CD8-positive, alpha-beta memory T cell (primary cell): Measurements from ENCODE around the gene INHBC. TPM values are rescaled to one million over a fixed set of nuclear protein-coding genes. Genes with fewer than 3 reads are reported as not detected.

Experiments
- CTCF ChIA-PET: fragments of 350-600 bp; sonication (Branson Sonifier 250); formaldehyde crosslinking; loops from one replicate; lab custom pipeline; 2021; ENCODE audit warnings: antibody characterized with exemption; lab: Charles Lee
- POLR2A ChIA-PET: fragments of 350-600 bp; sonication (Branson Sonifier 250); formaldehyde crosslinking; loops from one replicate; lab custom pipeline; 2021; ENCODE audit warnings: antibody characterized with exemption; lab: Charles Lee
- DNase-seq, 5 donors: peaks; one replicate each; pipeline versions ENCODE4 v3.0.0 to v3.0.0-alpha.2; 2020 to 2022; ENCODE audit warnings: mixed read lengths in 1 of 5
- H3K27ac ChIP-seq: one replicate; pipeline ENCODE4 v1.7.0; 2013; ENCODE audit warnings: low read depth, mild to moderate bottlenecking, low read length, moderate library complexity
- H3K27me3 ChIP-seq: 2 replicates; pipeline ENCODE4 v1.7.0; 2013; ENCODE audit warnings: low read length, mild to moderate bottlenecking; ENCODE audit not compliant: insufficient read depth, poor library complexity, severe bottlenecking
- H3K36me3 ChIP-seq: 2 replicates; pipeline ENCODE4 v1.7.0; 2013; ENCODE audit warnings: mild to moderate bottlenecking, low read length, moderate library complexity; ENCODE audit not compliant: insufficient read depth
- H3K4me1 ChIP-seq: 2 replicates; pipeline ENCODE4 v1.7.0; 2013; ENCODE audit warnings: mild to moderate bottlenecking, low read length, moderate library complexity; ENCODE audit not compliant: insufficient read depth
- H3K4me3 ChIP-seq: 2 replicates; pipeline ENCODE4 v1.7.0; 2013; ENCODE audit warnings: mild to moderate bottlenecking, low read length
- H3K9me3 ChIP-seq: 2 replicates; pipeline ENCODE4 v1.7.0; 2013; ENCODE audit warnings: mild to moderate bottlenecking, low read length
- H3K27ac Mint-ChIP-seq, 8 donors: one replicate each; pipeline ENCODE4 v1.8.0; 2020 to 2021; ENCODE audit warnings: mixed read lengths in 8 of 8, mild to moderate bottlenecking in 6 of 8, inconsistent platforms in 3 of 8, moderate library complexity in 3 of 8
- H3K27me3 Mint-ChIP-seq, 2 donors: one replicate each; pipeline ENCODE4 v1.8.0; 2020 to 2021; ENCODE audit warnings: mixed read lengths in 2 of 2, mild to moderate bottlenecking in 1 of 2, moderate library complexity in 1 of 2
- H3K36me3 Mint-ChIP-seq, 3 donors: one replicate each; pipeline ENCODE4 v1.8.0; 2020 to 2021; ENCODE audit warnings: mixed read lengths in 3 of 3, inconsistent platforms in 1 of 3, mild to moderate bottlenecking in 1 of 3
- H3K4me1 Mint-ChIP-seq, 3 donors: one replicate each; pipeline ENCODE4 v1.8.0; 2020 to 2021; ENCODE audit warnings: mixed read lengths in 3 of 3, inconsistent platforms in 1 of 3, mild to moderate bottlenecking in 1 of 3
- H3K4me3 Mint-ChIP-seq, 7 donors: one replicate each; pipeline ENCODE4 v1.8.0; 2020 to 2021; ENCODE audit warnings: mixed read lengths in 7 of 7, mild to moderate bottlenecking in 6 of 7, moderate library complexity in 4 of 7, inconsistent platforms in 2 of 7
- H3K9me3 Mint-ChIP-seq, 5 donors: one replicate each; pipeline ENCODE4 v1.8.0; 2020 to 2022; ENCODE audit warnings: mixed read lengths in 5 of 5, mild to moderate bottlenecking in 3 of 5, moderate library complexity in 2 of 5, inconsistent platforms in 1 of 5
- polyA plus RNA-seq: library from polyadenylated mRNA; unstranded; fragments of 300-500 nt; fragmentation: Illumina TruSeq; gene quantifications from one replicate; pipeline ENCODE4 v1.2.3, GENCODE V29; 2021
- total RNA-seq, 2 experiments: library from RNA; stranded (reverse); gene quantifications; one replicate each; pipeline ENCODE4 v1.2.3, GENCODE V29; 2021

Gene INHBC
- total and polyA plus RNA-seq, 3 experiments from 2014 or later: 0.11 TPM; not detected in 1

DNA sequence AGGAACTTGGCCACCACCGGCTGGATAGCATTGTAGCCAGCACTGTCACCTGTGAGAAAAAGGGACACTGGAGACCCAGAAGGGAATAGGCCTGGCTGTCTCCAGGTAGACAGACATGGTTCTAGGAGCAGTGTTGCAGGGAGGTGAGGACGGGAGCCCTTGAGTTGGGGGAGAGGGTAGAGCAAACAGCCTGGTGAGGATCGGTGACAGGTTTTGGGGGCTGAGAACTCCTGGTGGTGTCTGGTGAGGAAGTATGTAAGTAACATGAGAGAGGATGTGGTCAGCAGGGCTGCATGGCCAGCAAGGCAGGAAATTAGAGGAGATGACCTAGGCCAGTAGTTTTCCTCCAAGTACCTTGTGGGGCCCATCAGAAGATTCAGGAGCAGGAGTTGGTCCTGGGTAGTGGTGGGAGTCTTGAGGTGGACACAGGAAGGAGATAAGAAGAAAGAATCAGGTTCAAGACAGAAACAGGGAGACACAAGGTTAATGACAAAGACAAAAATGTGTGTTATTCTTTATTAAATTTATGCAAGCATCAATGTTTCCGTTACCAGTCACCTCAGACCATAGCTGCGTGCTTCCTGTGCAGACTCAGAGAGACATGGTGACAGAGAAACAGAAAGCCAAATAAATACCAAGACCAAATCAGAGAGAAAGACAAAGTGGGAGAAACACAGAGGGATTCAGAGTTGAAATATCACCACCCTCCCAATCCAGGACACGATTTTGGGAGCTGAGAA, 45.0 kb downstream of the INHBC start, which contains the start of gene ARHGAP9:
ARHGAP9 (minus strand) TSS at position 491 of the 740 bp plus-strand sequence; CDS start at position 31, 460 bp downstream.
- H3K4me1 Mint-ChIP-seq: peaks cover 67 to 75% (median 73%) of the 10 kb centered on the region in 3 donors
- H3K4me3 Mint-ChIP-seq: peak within 1 kb of the TSS; percentile 85 to 99 (median 98)
- peaks cover under 1 to 35% (median 6%) of the 10 kb centered on the region in 3 donors for H3K36me3 Mint-ChIP-seq
- no peaks in the 10 kb centered on the region for H3K27me3 ChIP-seq
- POLR2A ChIA-PET: interaction anchor here (0.6 to 2.8 kb wide), 9 partner anchors 15 to 339 kb away, joined by 3 to 20 read pairs (median 4); partner anchors contain the start of genes AVIL, DCTN2, DDIT3 and GLI1
- peak within 1 kb of the TSS; percentile 71 for H3K4me3 ChIP-seq
- H3K27me3 Mint-ChIP-seq: peaks cover 0 to 3% of the 10 kb centered on the region in 2 donors
- H3K9me3 ChIP-seq: no peaks in the 10 kb centered on the region
- H3K4me1 ChIP-seq: peaks cover 61% of the 10 kb centered on the region
- CTCF ChIA-PET: interaction anchor here (1.2 to 10.4 kb wide), 6 partner anchors 9 to 266 kb away, joined by 3 to 167 read pairs (median 4); partner anchors contain the start of genes GLI1, MARS1 and TSPAN31
- H3K9me3 Mint-ChIP-seq: no peaks in the 10 kb centered on the region
- peak in 4 of 5 donors; percentile 43 to 87 (median 86) for DNase-seq
- H3K36me3 ChIP-seq: peaks cover 6% of the 10 kb centered on the region
- peak within 1 kb of the TSS; percentile 99 to 100 (median 100) for H3K27ac Mint-ChIP-seq
- H3K27ac ChIP-seq: peak within 1 kb of the TSS; percentile 85

DNA sequence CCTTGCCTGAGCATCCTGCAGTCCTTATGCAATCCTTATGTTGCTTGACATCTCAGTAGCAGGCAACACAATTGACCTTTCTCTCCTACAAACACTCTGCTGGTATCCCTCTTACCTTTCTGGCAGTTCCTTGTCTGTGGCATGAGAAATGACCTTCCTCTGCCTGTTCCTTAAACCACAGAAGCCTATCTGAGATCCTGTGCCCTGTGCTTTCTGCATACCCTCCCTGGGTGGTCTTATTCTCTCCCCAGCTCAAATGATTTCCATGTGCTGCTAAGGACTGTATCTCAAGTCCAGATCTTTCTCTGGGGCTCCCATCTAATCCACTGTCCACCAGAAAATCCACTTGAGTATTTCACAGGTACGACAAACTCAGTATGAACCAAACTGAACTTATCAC, 47.1 kb downstream of the INHBC start:
- DNase-seq: no peak
- no peaks in the 10 kb centered on the region for H3K36me3 ChIP-seq
- H3K9me3 ChIP-seq: no peaks in the 10 kb centered on the region
- Mint-ChIP-seq H3K4me1 (peaks cover 55 to 58% (median 56%) of the 10 kb centered on the region in 3 donors), H3K4me3 (peak overlapping the region in 4 of 7 donors; percentile 12 to 60 (median 47)), H3K36me3 (peaks cover 0 to 18% (median 0%) of the 10 kb centered on the region in 3 donors), H3K27ac (peak overlapping the region; percentile 99 to 100 (median 100)), H3K27me3 (peaks cover 0 to 3% of the 10 kb centered on the region in 2 donors), H3K9me3 (no peaks in the 10 kb centered on the region)
- H3K27ac ChIP-seq: no peak overlapping the region
- ChIA-PET POLR2A (no interaction called here), CTCF (interaction anchor here (0.9 to 10.4 kb wide), 2 partner anchors 9 to 21 kb away, joined by 3 to 167 read pairs; partner anchors contain the start of gene GLI1)
- H3K27me3 ChIP-seq: no peaks in the 10 kb centered on the region
- H3K4me3 ChIP-seq: no peak overlapping the region
- peaks cover 40% of the 10 kb centered on the region for H3K4me1 ChIP-seq

DNA sequence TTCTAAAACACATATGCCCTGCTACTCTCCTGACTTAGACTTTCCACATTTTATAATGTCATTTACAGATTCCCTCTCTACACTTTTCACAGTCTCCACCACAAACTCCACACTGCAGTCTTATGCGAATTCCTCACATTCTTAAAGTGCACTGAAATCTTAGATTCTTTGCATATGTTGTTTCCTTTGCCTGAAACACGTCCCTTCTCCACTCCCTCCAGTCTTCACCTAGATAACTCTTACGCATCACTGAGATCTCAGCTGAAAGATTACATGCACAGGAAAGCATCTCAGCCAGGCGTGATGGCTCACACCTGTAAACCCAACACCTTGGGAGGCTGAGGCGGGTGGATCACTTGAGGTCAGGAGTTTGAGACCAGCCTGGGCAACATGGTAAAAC, 48.9 kb downstream of the INHBC start:
- Histone ChIP-seq H3K9me3 (no peaks in the 10 kb centered on the region), H3K4me1 (peaks cover 42% of the 10 kb centered on the region), H3K36me3 (no peaks in the 10 kb centered on the region), H3K27ac (no peak overlapping the region), H3K27me3 (no peaks in the 10 kb centered on the region), H3K4me3 (no peak overlapping the region)
- no peak for DNase-seq
- ChIA-PET POLR2A (no interaction called here), CTCF (no interaction called here)
- Mint-ChIP-seq H3K4me1 (peaks cover 49 to 56% (median 54%) of the 10 kb centered on the region in 3 donors), H3K27me3 (peaks cover 0 to 2% of the 10 kb centered on the region in 2 donors), H3K36me3 (peaks cover 0 to 10% (median 0%) of the 10 kb centered on the region in 3 donors), H3K9me3 (no peaks in the 10 kb centered on the region), H3K4me3 (peak overlapping the region in 1 of 7 donors; percentile 60), H3K27ac (peak overlapping the region in 7 of 8 donors; percentile 7 to 95 (median 38))

DNA sequence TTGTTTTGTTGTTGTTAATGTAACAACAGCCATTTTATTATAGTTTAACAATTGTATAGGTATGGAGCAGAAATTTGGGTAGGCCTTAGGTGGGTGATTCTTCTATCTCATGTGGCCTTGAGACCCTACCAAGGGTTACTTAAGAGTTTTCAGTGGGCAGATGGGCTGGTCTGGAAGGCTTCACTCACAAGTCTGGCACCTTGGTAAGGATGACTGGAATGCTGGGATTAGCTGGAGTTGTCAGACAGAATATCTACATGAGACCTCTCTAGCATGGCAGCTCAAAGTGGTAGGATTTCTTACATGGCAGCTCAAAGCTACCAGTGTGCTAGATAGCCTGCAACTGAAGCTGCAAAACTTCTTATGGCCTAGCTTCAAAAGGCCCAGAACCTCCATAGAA, 51.1 kb downstream of the INHBC start:
- Mint-ChIP-seq H3K27me3 (no peaks in the 10 kb centered on the region), H3K4me3 (no peak overlapping the region), H3K27ac (peak overlapping the region in 3 of 8 donors; percentile 40 to 70 (median 57)), H3K9me3 (no peaks in the 10 kb centered on the region), H3K36me3 (peaks cover 0 to 26% (median 3%) of the 10 kb centered on the region in 3 donors), H3K4me1 (peaks cover 40 to 48% (median 43%) of the 10 kb centered on the region in 3 donors)
- no peak for DNase-seq
- Histone ChIP-seq H3K36me3 (peaks cover 18% of the 10 kb centered on the region), H3K9me3 (no peaks in the 10 kb centered on the region), H3K27ac (no peak overlapping the region), H3K27me3 (no peaks in the 10 kb centered on the region), H3K4me1 (peaks cover 29% of the 10 kb centered on the region), H3K4me3 (no peak overlapping the region)
- POLR2A ChIA-PET: interaction anchor here (0.8 kb wide), 1 partner anchor 26 kb away, joined by 3 read pairs; the partner anchor contains the start of gene GLI1
- CTCF ChIA-PET: interaction anchor here (0.6 to 2.8 kb wide), 2 partner anchors 14 to 27 kb away, joined by 3 to 13 read pairs; partner anchors contain the start of gene GLI1

DNA sequence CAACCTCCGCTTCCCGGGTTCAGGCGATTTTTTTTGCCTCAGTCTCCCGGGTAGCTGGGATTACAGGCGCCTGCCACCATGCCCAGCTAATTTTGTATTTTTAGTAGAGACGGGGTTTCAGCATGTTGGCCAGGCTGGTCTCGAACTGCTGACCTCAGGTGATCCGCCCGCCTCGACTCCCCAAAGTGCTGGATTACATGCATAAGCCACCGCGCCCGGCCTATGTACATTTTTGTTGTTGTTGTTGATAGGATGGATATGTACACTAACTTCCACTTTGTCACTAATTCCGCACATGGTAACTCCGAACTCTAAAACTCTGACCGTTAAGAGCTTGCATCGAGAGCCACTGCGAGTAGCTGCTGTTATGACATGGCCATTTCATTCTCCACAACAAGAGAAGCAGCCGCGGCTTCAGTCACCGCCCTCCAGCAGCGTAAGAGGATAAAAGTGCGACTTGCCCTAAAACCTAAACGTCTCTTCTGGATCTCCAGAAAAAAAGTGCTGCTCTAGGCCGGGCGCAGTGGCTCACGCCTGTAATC, 52.5 kb downstream of the INHBC start:
- Histone ChIP-seq H3K4me1 (peaks cover 19% of the 10 kb centered on the region), H3K36me3 (peaks cover 29% of the 10 kb centered on the region), H3K9me3 (no peaks in the 10 kb centered on the region), H3K4me3 (no peak overlapping the region), H3K27me3 (no peaks in the 10 kb centered on the region), H3K27ac (no peak overlapping the region)
- peak overlapping the region in 3 of 7 donors; percentile 28 to 96 (median 95) for H3K4me3 Mint-ChIP-seq
- no peaks in the 10 kb centered on the region for H3K9me3 Mint-ChIP-seq
- peak overlapping the region; percentile 80 to 99 (median 96) for H3K27ac Mint-ChIP-seq
- DNase-seq: no peak
- H3K4me1 Mint-ChIP-seq: peaks cover 32 to 41% (median 37%) of the 10 kb centered on the region in 3 donors
- ChIA-PET POLR2A (interaction anchor here (0.6 to 1.7 kb wide), 3 partner anchors 10 to 68 kb away, joined by 3 to 6 read pairs (median 4); partner anchors contain the start of gene DDIT3), CTCF (interaction anchor here (0.8 to 4.8 kb wide), 6 partner anchors 9 to 253 kb away, joined by 3 to 22 read pairs (median 4); partner anchors contain the start of gene GLI1)
- H3K27me3 Mint-ChIP-seq: no peaks in the 10 kb centered on the region
- peaks cover 0 to 40% (median 9%) of the 10 kb centered on the region in 3 donors for H3K36me3 Mint-ChIP-seq

DNA sequence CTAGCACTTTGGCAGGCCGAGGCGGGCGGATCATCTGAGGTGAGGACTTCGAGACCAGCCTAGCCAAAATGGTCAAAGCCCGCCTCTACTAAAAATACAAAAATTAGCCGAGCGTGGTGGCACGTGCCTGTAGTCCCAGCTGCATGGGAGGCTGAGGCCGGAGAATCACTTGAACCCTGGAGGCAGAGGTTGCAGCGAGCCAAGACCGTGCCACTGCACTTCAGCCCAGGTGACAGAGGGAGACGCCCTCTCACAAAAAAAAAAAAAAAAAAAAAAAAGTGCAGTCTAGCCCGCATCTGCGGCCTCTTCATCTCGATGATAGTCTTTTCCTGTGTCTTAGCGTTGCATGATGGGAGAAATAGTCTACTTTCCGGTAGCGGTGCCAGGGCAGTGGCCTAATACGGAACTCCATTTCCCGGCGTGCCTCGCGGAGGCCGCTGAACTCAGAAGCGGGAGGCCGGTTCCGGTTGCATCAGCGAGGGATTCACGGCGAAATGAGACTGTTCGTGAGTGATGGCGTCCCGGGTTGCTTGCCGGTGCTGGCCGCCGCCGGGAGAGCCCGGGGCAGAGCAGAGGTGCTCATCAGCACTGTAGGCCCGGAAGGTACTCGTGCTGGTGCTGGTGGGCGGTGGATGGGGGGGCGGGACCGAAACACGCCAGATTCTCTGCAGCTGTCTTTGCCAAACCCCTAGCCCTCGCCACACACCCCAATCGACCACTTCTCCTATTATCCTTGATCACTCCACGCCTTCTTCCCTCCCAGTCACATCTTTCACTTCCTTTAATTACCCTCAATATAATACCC, 53.2 kb downstream of the INHBC start, which contains the start of gene MARS1:
MARS1 (plus strand) TSS at position 472 of the 805 bp plus-strand sequence; CDS start at position 495, 23 bp downstream.
- Histone ChIP-seq H3K27me3 (no peaks in the 10 kb centered on the region), H3K9me3 (no peaks in the 10 kb centered on the region), H3K4me1 (peaks cover 19% of the 10 kb centered on the region), H3K36me3 (peaks cover 32% of the 10 kb centered on the region), H3K27ac (peak within 1 kb of the TSS; percentile 71), H3K4me3 (peak within 1 kb of the TSS; percentile 86)
- Mint-ChIP-seq H3K4me3 (peak within 1 kb of the TSS; percentile 93 to 99 (median 97)), H3K27ac (peak within 1 kb of the TSS; percentile 80 to 99 (median 96)), H3K4me1 (peaks cover 32 to 44% (median 37%) of the 10 kb centered on the region in 3 donors), H3K9me3 (no peaks in the 10 kb centered on the region), H3K36me3 (peaks cover 2 to 46% (median 13%) of the 10 kb centered on the region in 3 donors), H3K27me3 (no peaks in the 10 kb centered on the region)
- ChIA-PET CTCF (interaction anchor here (0.8 to 4.8 kb wide), 5 partner anchors 10 to 253 kb away, joined by 3 to 22 read pairs (median 3); no protein-coding TSS in a partner anchor), POLR2A (interaction anchor here (1.4 to 1.7 kb wide), 2 partner anchors 11 to 32 kb away, joined by 4 to 6 read pairs; partner anchors contain the start of gene DDIT3)
- peak; percentile 85 to 95 (median 92) for DNase-seq
